A549 (cell line): Measurements from ENCODE around the gene PRKD1.

ENCODE experiments used
- CTCF ChIP-seq: fragments of >200 bp; sonication (Bioruptor Twin); formaldehyde crosslinking; IDR thresholded peaks from 3 replicates; pipeline ENCODE4 v1.5.1; 2016
- EP300 ChIP-seq, 2 experiments: fragments of >200 bp; sonication (Bioruptor Twin); formaldehyde crosslinking; IDR thresholded peaks; 2 replicates in 1 of 2; 3 replicates in 1 of 2; pipeline ENCODE4 v1.6.1; 2016 to 2017
- MAZ ChIP-seq: fragments of 150-350 bp; IDR thresholded peaks from 2 replicates; pipeline ENCODE4 v1.6.1; 2014; ENCODE audit warnings: antibody characterized with exemption, low read depth, low read length, borderline replicate concordance
- POLR2AphosphoS2 ChIP-seq: conservative IDR thresholded peaks from 2 replicates; pipeline ENCODE4 v1.6.1; 2012; ENCODE audit warnings: low read length, improper control_type of control experiment, inconsistent platforms
- RCOR1 ChIP-seq: fragments of 150-350 bp; IDR thresholded peaks from 2 replicates; pipeline ENCODE4 v1.6.1; 2014; ENCODE audit warnings: antibody characterized with exemption, low read length, low read depth
- RNF2 ChIP-seq: fragments of 200-600 bp; sonication (generic); IDR thresholded peaks from 2 replicates; pipeline ENCODE4 v1.6.1; 2016; ENCODE audit warnings: low read depth, mild to moderate bottlenecking, antibody characterized with exemption, moderate library complexity, borderline replicate concordance

DNA sequence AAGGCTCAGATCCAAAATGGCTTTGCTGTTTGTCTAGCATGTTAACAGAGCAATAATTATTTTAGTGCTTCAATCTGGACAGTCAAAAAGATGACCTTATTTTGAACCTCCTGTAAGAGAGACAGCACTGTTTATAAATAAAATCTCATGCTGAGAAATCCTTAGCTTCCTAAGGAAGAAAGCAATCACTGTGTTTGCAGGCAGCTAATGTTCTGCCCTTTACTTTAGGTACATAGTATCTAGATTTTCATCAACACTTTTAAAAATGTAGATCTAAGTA is 105.3 kb downstream of the PRKD1 start:
- TF ChIP-seq CTCF (no peak), MAZ (no peak), RNF2 (no peak), POLR2AphosphoS2 (no peak), EP300 (IDR thresholded peaks at IDR 0.05) (no peak), RCOR1 (no peak)
